K562 (cell line): ENCODE data around the gene MBNL2. TPM values are rescaled to one million over a fixed set of nuclear protein-coding genes. Genes with fewer than 3 reads are reported as not detected.

Source experiments
- ATAC-seq: fragments of 200-7000 bp; cut with Tn5 transposase; 3 replicates; pipeline ENCODE4 v1.9.1; 2020; ENCODE audit warnings: moderate library complexity
- BruUV-seq: library from RNA; stranded (reverse); fragments of 400-500 nt; replicated peaks from 2 replicates; lab custom pipeline; 2021; lab: Mats Ljungman, UMichigan
- CTCF ChIA-PET: fragments of 300-600 bp; formaldehyde crosslinking; extraction: SDS; loops from one replicate; lab custom pipeline; 2021; ENCODE audit warnings: low intra/inter-chr PET ratio; lab: Yijun Ruan, JAX
- POLR2A ChIA-PET: fragments of 300-600, 350-650 bp; sonication (Branson Sonifier 250); formaldehyde crosslinking; extraction: SDS; loops from one replicate; lab custom pipeline; 2021; ENCODE audit warnings: antibody characterized with exemption, inconsistent platforms; lab: Yijun Ruan, JAX
- DNase-seq, 4 experiments: peaks; one replicate each; pipeline versions ENCODE4 v3.0.0 to v3.0.0-alpha.2; 2011 to 2018; ENCODE audit warnings: low spot score in 3 of 4, mixed read lengths in 3 of 4; ENCODE audit errors: extremely low read depth in 1 of 4
- FAIRE-seq: peaks from 2 replicates; lab custom pipeline; 2011; peaks lifted over from hg19 to GRCh38; lab: Jason Lieb, UNC
- H2AFZ ChIP-seq: 2 replicates; pipeline ENCODE4 v1.6.0; 2011; ENCODE audit warnings: low read depth, low read length, control low read depth, inconsistent platforms
- H3K27ac ChIP-seq: fragments of 200-600 bp; 3 replicates; pipeline ENCODE4 v1.8.0; 2011; ENCODE audit warnings: low read depth, mild to moderate bottlenecking, control low read depth, inconsistent platforms, low read length, moderate library complexity, mixed read lengths; ENCODE audit errors: extremely low read depth
- H3K27me3 ChIP-seq, 2 experiments: fragments of 300-600 bp in 1 of 2; 2 replicates in 1 of 2; 3 replicates in 1 of 2; pipeline versions ENCODE4 v1.6.0 to v1.8.0; 2011; ENCODE audit warnings: inconsistent platforms in 2 of 2, low read length in 2 of 2, mild to moderate bottlenecking in 1 of 2, mixed read lengths in 1 of 2, moderate library complexity in 1 of 2; ENCODE audit not compliant: control insufficient read depth in 2 of 2, insufficient read depth in 2 of 2
- H3K36me3 ChIP-seq: fragments of 300-600 bp; 3 replicates; pipeline ENCODE4 v1.8.0; 2011; ENCODE audit warnings: mild to moderate bottlenecking, low read length, inconsistent platforms; ENCODE audit not compliant: control insufficient read depth, insufficient read depth
- H3K4me1 ChIP-seq, 2 experiments: fragments of 200-600 bp in 1 of 2; replicated peaks in 1 of 2; 2 replicates in 1 of 2; 3 replicates in 1 of 2; pipeline versions ENCODE4 v1.5.1 to v1.8.0; 2011; ENCODE audit warnings: inconsistent platforms in 2 of 2, low read length in 2 of 2, mild to moderate bottlenecking in 1 of 2, mixed read lengths in 1 of 2, moderate library complexity in 1 of 2; ENCODE audit not compliant: control insufficient read depth in 2 of 2, insufficient read depth in 2 of 2
- H3K4me2 ChIP-seq: 2 replicates; pipeline ENCODE4 v1.6.1; 2011; ENCODE audit warnings: low read length, control low read depth, inconsistent platforms, mixed read lengths; ENCODE audit not compliant: insufficient read depth
- H3K4me3 ChIP-seq: fragments of 200-600 bp; sonication (generic), shearing (Covaris generic); 2 replicates; pipeline ENCODE4 v1.5.1; 2016; ENCODE audit warnings: control low read depth, inconsistent platforms
- H3K79me2 ChIP-seq: fragments of 200-600 bp; 3 replicates; pipeline ENCODE4 v1.8.0; 2011; ENCODE audit warnings: low read length, inconsistent platforms; ENCODE audit not compliant: control insufficient read depth, insufficient read depth
- H3K9ac ChIP-seq, 2 experiments: 2 replicates each; pipeline versions ENCODE4 v1.6.0 to v1.6.1; 2011; ENCODE audit warnings: low read depth in 2 of 2, low read length in 2 of 2, control low read depth in 1 of 2, inconsistent platforms in 1 of 2, mild to moderate bottlenecking in 1 of 2, mixed read lengths in 1 of 2; ENCODE audit not compliant: insufficient read depth in 1 of 2
- H3K9me1 ChIP-seq: one replicate; pipeline ENCODE4 v1.6.0; 2011; ENCODE audit warnings: inconsistent platforms, mild to moderate bottlenecking, low read length, moderate library complexity; ENCODE audit not compliant: control insufficient read depth, insufficient read depth
- H3K9me3 ChIP-seq: replicated peaks from 2 replicates; pipeline ENCODE4 v1.5.1; 2011; ENCODE audit warnings: low read depth, low read length, inconsistent platforms; ENCODE audit not compliant: control insufficient read depth, insufficient read depth
- H4K20me1 ChIP-seq: replicated peaks from 2 replicates; pipeline ENCODE4 v1.6.1; 2011; ENCODE audit warnings: low read length, inconsistent platforms, mixed read lengths; ENCODE audit not compliant: control insufficient read depth, insufficient read depth
- C11orf30 ChIP-seq: fragments of 450-650 bp; IDR thresholded peaks from 2 replicates; pipeline ENCODE4 v1.6.1; 2016; ENCODE audit warnings: low read depth, mild to moderate bottlenecking
- CC2D1A ChIP-seq: fragments of 450-650 bp; IDR thresholded peaks from 2 replicates; pipeline ENCODE4 v1.6.1; 2017; ENCODE audit warnings: mild to moderate bottlenecking
- CXXC5 ChIP-seq: fragments of 250-450 bp; sonication (Bioruptor Pico); IDR thresholded peaks from 2 replicates; pipeline ENCODE4 v1.8.0; 2022; ENCODE audit warnings: inconsistent platforms, mild to moderate bottlenecking, moderate library complexity
- FOXJ2 ChIP-seq: fragments of 200-800 bp; sonication (Bioruptor generic); IDR thresholded peaks from 2 replicates; pipeline ENCODE4 v1.6.1; 2016; ENCODE audit warnings: missing genetic modification characterization, missing compliant biosample characterization
- FOXK1 ChIP-seq: sonication (generic); formaldehyde crosslinking; IDR thresholded peaks from 2 replicates; pipeline ENCODE4 v1.8.0; 2022; ENCODE audit warnings: missing genetic modification reagents, mild to moderate bottlenecking, borderline replicate concordance
- PHB2 ChIP-seq: fragments of 450-650 bp; IDR thresholded peaks from 2 replicates; pipeline ENCODE4 v1.6.1; 2017; ENCODE audit warnings: low read depth
- PTRF ChIP-seq: fragments of 450-650 bp; IDR thresholded peaks from 2 replicates; pipeline ENCODE4 v1.6.1; 2016; ENCODE audit warnings: mild to moderate bottlenecking, missing genetic modification characterization, missing compliant biosample characterization
- PYGO2 ChIP-seq: fragments of 450-650 bp; IDR thresholded peaks from 2 replicates; pipeline ENCODE4 v1.6.1; 2016; ENCODE audit warnings: mild to moderate bottlenecking, missing genetic modification characterization, moderate library complexity, missing compliant biosample characterization
- SMARCB1 ChIP-seq: IDR thresholded peaks from 2 replicates; pipeline ENCODE4 v1.6.1; 2011; ENCODE audit warnings: improper control_type of control experiment, low read depth; ENCODE audit not compliant: insufficient read length
- TCF7L2 ChIP-seq: fragments of 150-350 bp; IDR thresholded peaks from 2 replicates; pipeline ENCODE4 v1.6.1; 2016; ENCODE audit warnings: low read depth, mild to moderate bottlenecking, low read length, moderate library complexity
- TGIF2 ChIP-seq: sonication (generic); formaldehyde crosslinking; IDR thresholded peaks from 2 replicates; pipeline ENCODE4 v1.8.1; 2022; ENCODE audit warnings: mild to moderate bottlenecking, missing genetic modification reagents, moderate library complexity
- ZNF263 ChIP-seq: sonication (generic); formaldehyde crosslinking; IDR thresholded peaks from 2 replicates; pipeline ENCODE4 v1.8.0; 2022; ENCODE audit warnings: mild to moderate bottlenecking, missing genetic modification reagents, borderline replicate concordance
- ZNF282 ChIP-seq: sonication (generic); formaldehyde crosslinking; IDR thresholded peaks from 2 replicates; pipeline ENCODE4 v1.8.1; 2023; ENCODE audit warnings: missing genetic modification reagents
- ZNF431 ChIP-seq: sonication (generic); formaldehyde crosslinking; IDR thresholded peaks from 2 replicates; pipeline ENCODE4 v1.8.0; 2022; ENCODE audit warnings: mild to moderate bottlenecking, missing genetic modification reagents
- ZNF780A ChIP-seq: fragments of 250-450 bp; sonication (Bioruptor Pico); IDR thresholded peaks from 2 replicates; pipeline ENCODE4 v1.5.0; 2021; ENCODE audit warnings: mild to moderate bottlenecking
- WGBS: fragments of 100-300 bp; shearing (Covaris generic); methylation state at CpG from one replicate; pipeline ENCODE4 v1.1.6; 2016; ENCODE audit warnings: low coverage, mixed read lengths; ENCODE audit not compliant: insufficient coverage; ENCODE audit errors: missing lambda C conversion rate; 5-methylcytosine and 5-hydroxymethylcytosine counted together
- in situ Hi-C: fragments of 300-500 bp; cut with MboI; formaldehyde crosslinking; loops from 4 replicates; pipeline ENCODE4 v1.15.0; 2018; ENCODE audit warnings: inconsistent platforms, mixed read lengths
- intact Hi-C: fragments of 100-400 bp; cut with micrococcal nuclease; formaldehyde crosslinking; loops from 2 replicates; pipeline ENCODE4 v1.14.2; 2022
- polyA plus RNA-seq, 8 experiments: library from polyadenylated mRNA; depleted of rRNA in 4 of 8; stranded (reverse) in 5 of 8; unstranded in 3 of 8; fragments of >200 nt; fragmentation: Nextera tagmentation in 2 of 8; fragmentation: Illumina TruSeq in 1 of 8; extraction: Ambion mirVana in 2 of 8; extraction: Trizol in 1 of 8; gene quantifications; 2 replicates each; pipeline versions ENCODE4 v1.2.1 to v1.2.3, GENCODE V29; 2011 to 2014; ENCODE audit warnings: inconsistent platforms in 1 of 8, missing spikeins in 1 of 8
- total RNA-seq, 7 experiments: library from RNA; depleted of rRNA in 6 of 7; stranded (reverse); fragments of >200 nt in 6 of 7; fragmentation: Illumina TruSeq in 2 of 7; extraction: Trizol in 2 of 7; gene quantifications; 2 replicates each; pipeline versions ENCODE4 v1.2.1 to v1.2.3, GENCODE V29; 2011 to 2021; ENCODE audit warnings: low replicate concordance in 1 of 7
- TF ChIP-seq, protein P1 (sequence below): sonication (generic); formaldehyde crosslinking; IDR thresholded peaks from 2 replicates; pipeline ENCODE4 v1.8.1; 2023; ENCODE audit warnings: mild to moderate bottlenecking, missing genetic modification reagents
- TF ChIP-seq, protein P2 (sequence below), 2 experiments: fragments of 450-650 bp in 1 of 2; sonication (generic) in 1 of 2; formaldehyde crosslinking in 1 of 2; IDR thresholded peaks in 1 of 2; conservative IDR thresholded peaks in 1 of 2; 2 replicates each; pipeline versions ENCODE4 v1.6.1 to v1.8.1; 2016 to 2023; ENCODE audit warnings: mild to moderate bottlenecking in 2 of 2, moderate library complexity in 2 of 2, inconsistent platforms in 1 of 2, missing genetic modification reagents in 1 of 2
- TF ChIP-seq, protein P3 (sequence below): IDR thresholded peaks from 2 replicates; pipeline ENCODE4 v1.6.1; 2014; ENCODE audit warnings: antibody characterized with exemption

The MBNL2 gene
- total and polyA plus RNA-seq, 9 of the 15 experiments (the other 6 are each of a cell fraction or from before 2014, with no cell fraction given): 7.0 to 24.8 (median 13.8) TPM

DNA sequence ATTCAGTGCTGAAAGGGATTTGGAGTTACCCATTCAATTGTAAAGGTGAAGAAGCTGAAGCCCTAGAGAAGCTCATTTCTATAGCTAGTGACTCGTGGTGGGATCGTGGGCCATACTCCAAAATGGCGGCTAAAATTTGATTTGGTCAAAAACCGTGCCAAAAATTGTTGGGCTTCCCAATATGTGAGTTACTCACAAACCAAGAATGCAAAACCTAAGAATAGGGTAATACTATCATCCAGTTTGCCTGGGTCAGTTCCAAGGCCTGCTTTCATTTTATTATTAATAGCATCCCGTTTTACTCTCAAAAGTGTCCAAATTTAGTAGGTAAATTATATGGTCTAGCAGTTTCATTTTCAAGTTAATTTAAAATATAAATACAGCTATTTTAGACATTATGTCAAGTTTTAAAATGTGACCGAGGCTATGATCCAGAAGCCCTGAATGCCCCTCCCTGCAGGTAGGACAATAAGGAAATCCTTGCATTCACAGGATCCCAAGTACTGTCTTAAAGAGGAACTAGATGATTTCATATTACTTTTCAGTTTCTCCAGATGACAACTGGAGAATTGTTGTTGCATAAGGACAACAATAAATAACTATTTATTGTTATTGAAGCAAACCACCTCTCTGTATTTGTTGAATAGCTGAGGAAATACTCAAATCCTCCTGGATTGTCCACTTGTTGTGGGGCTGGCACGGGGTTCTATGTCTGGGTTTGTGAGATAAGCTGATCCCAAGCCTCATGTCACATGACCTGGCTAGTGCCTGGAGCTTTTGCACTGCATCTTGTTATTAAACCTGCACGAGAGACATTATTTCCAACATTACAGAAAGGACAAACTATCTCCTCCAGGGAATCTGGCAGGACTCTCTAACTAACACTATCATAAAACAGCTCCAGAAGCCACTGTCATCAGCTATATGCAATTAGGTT, 200.3 kb downstream of the MBNL2 start:
- H3K27ac ChIP-seq: no peak overlapping the region
- no peak overlapping the region for H3K9ac ChIP-seq
- peak; percentile 69 for ATAC-seq
- H3K36me3 ChIP-seq: no peaks in the 10 kb centered on the region
- H3K9me3 ChIP-seq: no peaks in the 10 kb centered on the region
- peaks cover 0 to 5% of the 10 kb centered on the region in 2 experiments; a peak in 2 of 5 replicates for H3K4me1 ChIP-seq
- no peaks in the 10 kb centered on the region for H3K27me3 ChIP-seq
- POLR2A ChIA-PET: no interaction called here
- no peak overlapping the region for H2AFZ ChIP-seq
- no peaks in the 10 kb centered on the region for H3K9me1 ChIP-seq
- no peak overlapping the region for H3K4me3 ChIP-seq
- no peaks in the 10 kb centered on the region for H3K79me2 ChIP-seq
- CTCF ChIA-PET: no interaction called here
- WGBS: 32% methylated on average over 8 of the region's 8 CpGs
- DNase-seq: peak in 3 of 4 experiments; percentile 7 to 55 (median 15)
- in situ Hi-C loops (no loop called here), intact Hi-C loops (no loop called here)
- FAIRE-seq: peak; percentile 11
- peak overlapping the region; percentile 24; the same call in 1 of the 2 replicates for H3K4me2 ChIP-seq
- no TSS peak for BruUV-seq
- no peaks in the 10 kb centered on the region for H4K20me1 ChIP-seq
- TF ChIP-seq C11orf30 (no peak), TGIF2 (CRISPR knock-in tag) (no peak), FOXJ2 (tag) (0 out of 2 replicates have a peak, but pooled peaks have one; percentile 33), ZNF263 (CRISPR knock-in tag) (no peak), CXXC5 (CRISPR knock-in tag) (no peak), ZNF282 (CRISPR knock-in tag) (no peak), SMARCB1 (no peak), FOXK1 (no peak), ZNF780A (CRISPR knock-in tag) (no peak), ZNF431 (CRISPR knock-in tag) (no peak), TCF7L2 (no peak), CC2D1A (no peak), PYGO2 (tag) (no peak), PTRF (tag) (no peak), PHB2 (no peak)
- TF ChIP-seq, protein P1, sequence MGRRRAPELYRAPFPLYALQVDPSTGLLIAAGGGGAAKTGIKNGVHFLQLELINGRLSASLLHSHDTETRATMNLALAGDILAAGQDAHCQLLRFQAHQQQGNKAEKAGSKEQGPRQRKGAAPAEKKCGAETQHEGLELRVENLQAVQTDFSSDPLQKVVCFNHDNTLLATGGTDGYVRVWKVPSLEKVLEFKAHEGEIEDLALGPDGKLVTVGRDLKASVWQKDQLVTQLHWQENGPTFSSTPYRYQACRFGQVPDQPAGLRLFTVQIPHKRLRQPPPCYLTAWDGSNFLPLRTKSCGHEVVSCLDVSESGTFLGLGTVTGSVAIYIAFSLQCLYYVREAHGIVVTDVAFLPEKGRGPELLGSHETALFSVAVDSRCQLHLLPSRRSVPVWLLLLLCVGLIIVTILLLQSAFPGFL (CRISPR knock-in tag): no peak
- TF ChIP-seq, protein P2, sequence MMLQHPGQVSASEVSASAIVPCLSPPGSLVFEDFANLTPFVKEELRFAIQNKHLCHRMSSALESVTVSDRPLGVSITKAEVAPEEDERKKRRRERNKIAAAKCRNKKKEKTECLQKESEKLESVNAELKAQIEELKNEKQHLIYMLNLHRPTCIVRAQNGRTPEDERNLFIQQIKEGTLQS (IDR thresholded peaks at IDR 0.05): no peak
- TF ChIP-seq, protein P2 (CRISPR knock-in tag; conservative IDR thresholded peaks at IDR 0.05): no peak
- TF ChIP-seq, protein P3, sequence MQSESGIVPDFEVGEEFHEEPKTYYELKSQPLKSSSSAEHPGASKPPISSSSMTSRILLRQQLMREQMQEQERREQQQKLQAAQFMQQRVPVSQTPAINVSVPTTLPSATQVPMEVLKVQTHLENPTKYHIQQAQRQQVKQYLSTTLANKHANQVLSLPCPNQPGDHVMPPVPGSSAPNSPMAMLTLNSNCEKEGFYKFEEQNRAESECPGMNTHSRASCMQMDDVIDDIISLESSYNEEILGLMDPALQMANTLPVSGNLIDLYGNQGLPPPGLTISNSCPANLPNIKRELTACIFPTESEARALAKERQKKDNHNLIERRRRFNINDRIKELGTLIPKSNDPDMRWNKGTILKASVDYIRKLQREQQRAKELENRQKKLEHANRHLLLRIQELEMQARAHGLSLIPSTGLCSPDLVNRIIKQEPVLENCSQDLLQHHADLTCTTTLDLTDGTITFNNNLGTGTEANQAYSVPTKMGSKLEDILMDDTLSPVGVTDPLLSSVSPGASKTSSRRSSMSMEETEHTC: 0 out of 2 replicates have a peak, but pooled peaks have one; percentile 51
